ENCODE results near the gene AQP7.
"Not testable (repeated sequence)": the region's sequence is repeated elsewhere in the genome, so short reads cannot be mapped to it uniquely, and the experiment has no call there.

Gene AQP7

GRCh38 chr9:33402371-33402770 lies at the start of gene AQP7:
Gene AQP7, minus strand, starts transcription at chr9:33402568. Its CDS starts 1,306 bp downstream, at chr9:33401262.
- not testable (repeated sequence) for DNase-seq

- no peak for DNase-seq
Measured at GRCh38 chr9:33450621-33451146, 48.3 kb upstream of the AQP7 start.

- DNase-seq = no peak
Measured at GRCh38 chr9:33449715-33450114, 47.3 kb upstream of the AQP7 start.

- DNase-seq = no peak
Measured at GRCh38 chr9:33447799-33448553, 45.6 kb upstream of the AQP7 start.

GRCh38 chr9:33446946-33447798 lies 44.8 kb upstream of the AQP7 start, which contains the start of gene AQP3:
Gene AQP3, minus strand, starts transcription at chr9:33447593. Its CDS starts 63 bp downstream, at chr9:33447530.
- DNase-seq = no peak

- no peak for DNase-seq
Measured at GRCh38 chr9:33446240-33446945, 44.0 kb upstream of the AQP7 start.

- no peak for DNase-seq
Measured at GRCh38 chr9:33445389-33446239, 43.2 kb upstream of the AQP7 start.

- no peak for DNase-seq
Measured at GRCh38 chr9:33443464-33444154, 41.2 kb upstream of the AQP7 start.

- DNase-seq = no peak
Measured at GRCh38 chr9:33443047-33443446, 40.7 kb upstream of the AQP7 start.

- DNase-seq = no peak
Measured at GRCh38 chr9:33442125-33442524, 39.8 kb upstream of the AQP7 start.

GRCh38 chr9:33440609-33441008 lies 38.2 kb upstream of the AQP7 start:
- DNase-seq = no peak

- no peak for DNase-seq
Measured at GRCh38 chr9:33440204-33440603, 37.8 kb upstream of the AQP7 start.

- DNase-seq = no peak
Measured at GRCh38 chr9:33439731-33440130, 37.4 kb upstream of the AQP7 start.

GRCh38 chr9:33438926-33439680 lies 36.7 kb upstream of the AQP7 start:
- no peak for DNase-seq

- DNase-seq = no peak
Measured at GRCh38 chr9:33437898-33438297, 35.5 kb upstream of the AQP7 start.

- no peak for DNase-seq
Measured at GRCh38 chr9:33437205-33437604, 34.8 kb upstream of the AQP7 start.

GRCh38 chr9:33436445-33436844 lies 34.1 kb upstream of the AQP7 start:
- DNase-seq = no peak

- DNase-seq = no peak
Measured at GRCh38 chr9:33435821-33436277, 33.5 kb upstream of the AQP7 start.

- no peak for DNase-seq
Measured at GRCh38 chr9:33434317-33435105, 32.1 kb upstream of the AQP7 start.

- no peak for DNase-seq
Measured at GRCh38 chr9:33433871-33434270, 31.5 kb upstream of the AQP7 start.

Data from NCI-H2029 treated with DMSO at 0.1 percent for 48 hours (cell line).